ENCODE data around the gene OR6C76. TPM values are rescaled to one million over a fixed set of nuclear protein-coding genes. Genes with fewer than 3 reads are reported as not detected.

The OR6C76 gene
- total and polyA plus RNA-seq, 2 of the 8 experiments (the other 6 are each of a cell fraction or from before 2014, with no cell fraction given), result not detected

- Histone ChIP-seq H2BK5ac (ENCODE audit: low read depth, low read length) (no peak overlapping the region), H3K9ac (replicated peaks in 1 of 4; ENCODE audit: extremely low read depth in 1 of 4, low read depth in 3 of 4, low read length in 3 of 4) (no peak overlapping the region), H3K27ac (ENCODE audit: low read depth, low read length) (no peak overlapping the region), H3K9me3 (ENCODE audit: insufficient read depth in 2 of 2, low read depth in 1 of 2, low read length in 1 of 2) (no peaks in the 10 kb centered on the region), H3K79me2 (ENCODE audit: control insufficient read depth in 1 of 2, insufficient read depth in 2 of 2, low read length in 2 of 2) (no peaks in the 10 kb centered on the region), H3K4me3 (ENCODE audit: extremely low read depth in 1 of 4, insufficient read depth in 2 of 4, low read depth in 3 of 4, low read length in 4 of 4) (no peak overlapping the region), H3K14ac (ENCODE audit: insufficient read length) (no peak overlapping the region), H2BK20ac (ENCODE audit: low read length) (no peak overlapping the region), H3K4ac (replicated peaks; ENCODE audit: insufficient read length, low read depth, low read length) (no peak overlapping the region), H4K20me1 (replicated peaks in 1 of 2; ENCODE audit: control insufficient read depth in 1 of 2, insufficient read depth in 2 of 2, low read length in 2 of 2) (no peaks in the 10 kb centered on the region), H3K4me2 (ENCODE audit: insufficient read depth in 1 of 2, low read depth in 2 of 2, low read length in 2 of 2) (no peak overlapping the region; a peak in 1 of 4 replicates), H2AK5ac (ENCODE audit: low read depth, low read length) (no peak overlapping the region), H3K18ac (ENCODE audit: extremely low read depth, low read length) (no peak overlapping the region), H2BK120ac (replicated peaks; ENCODE audit: low read depth, low read length) (no peak overlapping the region), H4K8ac (ENCODE audit: extremely low read depth, insufficient read depth, low read length) (peak overlapping the region; percentile 86), H4K5ac (ENCODE audit: insufficient read length, low read depth, low read length) (no peak overlapping the region), H3K23me2 (ENCODE audit: low read depth, low read length) (no peaks in the 10 kb centered on the region), H3K79me1 (ENCODE audit: low read depth, low read length) (no peaks in the 10 kb centered on the region), H2BK12ac (ENCODE audit: low read depth, low read length) (no peak overlapping the region), H3K36me3 (ENCODE audit: control insufficient read depth in 2 of 4, insufficient read depth in 4 of 4, low read length in 3 of 4) (no peaks in the 10 kb centered on the region), H2AFZ (ENCODE audit: low read length) (peak overlapping the region; percentile 84), H3K4me1 (replicated peaks in 1 of 4; ENCODE audit: control insufficient read depth in 3 of 4, insufficient read depth in 4 of 4, low read length in 3 of 4) (no peaks in the 10 kb centered on the region), H2BK15ac (ENCODE audit: low read length) (no peak overlapping the region), H3K23ac (ENCODE audit: insufficient read length) (no peak overlapping the region), H3K56ac (replicated peaks; ENCODE audit: insufficient read length, low read depth, low read length) (no peak overlapping the region), H4K91ac (replicated peaks; ENCODE audit: insufficient read length, low read length) (no peak overlapping the region), H3K27me3 (replicated peaks in 1 of 4; ENCODE audit: control insufficient read depth in 3 of 4, extremely low read depth in 1 of 4, insufficient read depth in 3 of 4, low read length in 3 of 4) (no peaks in the 10 kb centered on the region)
- FAIRE-seq, result no peak
- WGBS, 2 experiments (ENCODE audit: extremely low coverage in 1 of 2, insufficient coverage in 1 of 2, insufficient read length in 1 of 2, insufficient replicate concordance in 2 of 2, low coverage in 1 of 2, low lambda C conversion rate in 2 of 2, missing lambda C conversion rate in 1 of 2), result 91% methylated on average over 23 of the region's 23 CpGs; no CpG with 5 or more reads in 1 of the 2 experiments
- CTCF ChIA-PET (ENCODE audit: partially characterized antibody), result interaction anchor here (0.7 to 0.8 kb wide), 2 partner anchors 11 to 95 kb away, joined by 3 read pairs; no protein-coding TSS in a partner anchor
- POLR2A ChIA-PET (ENCODE audit: partially characterized antibody), result no interaction called here
- DNase-seq (ENCODE audit: low read depth in 1 of 2, low spot score in 2 of 2), result no peak
Observed at GRCh38 chr12:55392032-55392795, 33.8 kb upstream of the OR6C76 start.

Data from H1 (cell line).